Spleen (tissue), 7 donors: Measurements from ENCODE around the gene PPFIA1.

Source experiments
- CTCF ChIP-seq, 11 experiments: fragments of 200-600 bp in 7 of 11; fragments of 450-650 bp in 4 of 11; sonication (generic) in 4 of 11; IDR thresholded peaks in 8 of 11; conservative IDR thresholded peaks in 3 of 11; 1 replicate in 7 of 11; 2 replicates in 4 of 11; pipeline versions ENCODE4 v1.4.0 to v1.8.0; 2016 to 2021; ENCODE audit warnings: antibody characterized with exemption in 11 of 11, inconsistent platforms in 4 of 11, mild to moderate bottlenecking in 1 of 11
- POLR2A ChIP-seq, 3 donors: fragments of 450-650 bp; IDR thresholded peaks; one replicate each; pipeline ENCODE4 v1.5.1; 2017; ENCODE audit warnings: antibody characterized with exemption in 3 of 3, mild to moderate bottlenecking in 1 of 3
- POLR2AphosphoS5 ChIP-seq, 3 donors: sonication (generic); formaldehyde crosslinking; IDR thresholded peaks; one replicate each; pipeline ENCODE4 v1.5.1; 2017; ENCODE audit warnings: antibody characterized with exemption in 3 of 3
- donor health status: DM: no; HTN: no; CAD: no; lungs with moderate emphysema.
- donor health status: DM: no; HTN: no; CAD: no.
- donor health status: DM: no; HTN: no; CAD: no.

GRCh38 chr11:70292166-70292565, 21.7 kb downstream of the PPFIA1 start:
- TF ChIP-seq CTCF (IDR thresholded peaks at IDR 0.05 in 8 of 11, conservative IDR thresholded peaks at IDR 0.05 in 3 of 11) = no peak
- TF ChIP-seq POLR2A (IDR thresholded peaks at IDR 0.05) = no peak
- no peak for TF ChIP-seq POLR2AphosphoS5 (IDR thresholded peaks at IDR 0.05)
